PC-3 (cell line): ENCODE data around the gene HTD2. TPM values are rescaled to one million over a fixed set of nuclear protein-coding genes. Genes with fewer than 3 reads are reported as not detected.

Experiments used
- ATAC-seq: fragments of 200-7000 bp; cut with Tn5 transposase; 2 replicates; pipeline ENCODE4 v1.9.1; 2020; ENCODE audit warnings: mild to moderate bottlenecking, moderate library complexity
- BruUV-seq: library from RNA; stranded (reverse); fragments of 400-500 nt; replicated peaks from 2 replicates; lab custom pipeline; 2021; lab: Mats Ljungman, UMichigan
- CTCF ChIA-PET: fragments of 300-600 bp; sonication (Branson Sonifier 250); formaldehyde crosslinking; loops from one replicate; lab custom pipeline; 2022; ENCODE audit warnings: antibody characterized with exemption; lab: Charles Lee
- POLR2A ChIA-PET: fragments of 300-600 bp; sonication (Branson Sonifier 250); formaldehyde crosslinking; loops from one replicate; lab custom pipeline; 2022; ENCODE audit warnings: antibody characterized with exemption; ENCODE audit not compliant: unreplicated experiment; lab: Charles Lee
- DNase-seq: peaks from one replicate; pipeline ENCODE4 v3.0.0-alpha.2; 2015
- H2AFZ ChIP-seq: fragments of 300-600 bp; sonication (generic); 2 replicates; pipeline ENCODE4 v1.6.0; 2016; ENCODE audit warnings: antibody characterized with exemption, low read length
- H3F3A ChIP-seq: fragments of 300-600 bp; sonication (generic); one replicate; pipeline ENCODE4 v1.6.0; 2017; ENCODE audit warnings: antibody characterized with exemption, low read length, control low read depth, mild to moderate bottlenecking; ENCODE audit not compliant: unreplicated experiment
- H3K27ac ChIP-seq: fragments of 300-600 bp; sonication (generic); 2 replicates; pipeline ENCODE4 v1.5.1; 2016; ENCODE audit warnings: mild to moderate bottlenecking, low read length
- H3K27me3 ChIP-seq: fragments of 300-600 bp; sonication (generic); 2 replicates; pipeline ENCODE4 v1.6.1; 2016; ENCODE audit warnings: low read length, mixed read lengths
- H3K36me3 ChIP-seq: fragments of 300-600 bp; sonication (generic); 2 replicates; pipeline ENCODE4 v1.6.1; 2016; ENCODE audit warnings: low read depth, mixed run types, low read length, mixed read lengths
- H3K4me1 ChIP-seq: fragments of 300-600 bp; sonication (generic); 2 replicates; pipeline ENCODE4 v1.5.1; 2016; ENCODE audit warnings: low read length; ENCODE audit not compliant: insufficient read depth
- H3K4me2 ChIP-seq: fragments of 300-600 bp; sonication (generic); 2 replicates; pipeline ENCODE4 v1.6.0; 2016; ENCODE audit warnings: low read length
- H3K4me3 ChIP-seq: fragments of 300-600 bp; sonication (generic); 2 replicates; pipeline ENCODE4 v1.5.1; 2016; ENCODE audit warnings: mild to moderate bottlenecking, low read length, mixed read lengths
- H3K79me2 ChIP-seq: fragments of 300-600 bp; sonication (generic); 2 replicates; pipeline ENCODE4 v1.6.1; 2017; ENCODE audit warnings: low read length, mixed read lengths
- H3K9ac ChIP-seq: fragments of 300-600 bp; sonication (generic); 2 replicates; pipeline ENCODE4 v1.6.0; 2016; ENCODE audit warnings: mild to moderate bottlenecking, low read length
- H3K9me2 ChIP-seq: fragments of 300-600 bp; sonication (generic); replicated peaks from 2 replicates; pipeline ENCODE4 v1.6.1; 2016; ENCODE audit warnings: mixed run types, low read length, mixed read lengths
- H3K9me3 ChIP-seq: fragments of 300-600 bp; sonication (generic); 2 replicates; pipeline ENCODE4 v1.6.1; 2016; ENCODE audit warnings: low read length, mixed read lengths
- H4K20me1 ChIP-seq: fragments of 300-600 bp; sonication (generic); 2 replicates; pipeline ENCODE4 v1.6.1; 2016; ENCODE audit warnings: low read length, mixed read lengths
- EZH2 ChIP-seq: fragments of 300-600 bp; sonication (generic); IDR thresholded peaks from one replicate; pipeline ENCODE4 v1.6.1; 2017; ENCODE audit warnings: antibody characterized with exemption, mild to moderate bottlenecking, low read length; ENCODE audit not compliant: unreplicated experiment
- EZH2phosphoT487 ChIP-seq: fragments of 300-600 bp; sonication (generic); IDR thresholded peaks from 2 replicates; pipeline ENCODE4 v1.6.1; 2018; ENCODE audit warnings: mild to moderate bottlenecking, antibody characterized with exemption, low read length, borderline replicate concordance
- intact Hi-C: fragments of 100-400 bp; cut with micrococcal nuclease; formaldehyde crosslinking; loops from 2 replicates; pipeline ENCODE4 v1.9.0; 2023
- total RNA-seq: library from RNA; depleted of rRNA; stranded (reverse); fragments of >200 nt; gene quantifications from 2 replicates; pipeline ENCODE4 v1.2.3, GENCODE V29; 2014
- TF ChIP-seq, protein P1 (sequence below): fragments of 300-600 bp; sonication (generic); conservative IDR thresholded peaks from 2 replicates; pipeline ENCODE4 v1.5.1; 2017; ENCODE audit warnings: antibody characterized with exemption, low read depth, mild to moderate bottlenecking, low read length

The HTD2 gene
- total RNA-seq, 1 experiment from 2014 or later: 6.9 TPM

DNA sequence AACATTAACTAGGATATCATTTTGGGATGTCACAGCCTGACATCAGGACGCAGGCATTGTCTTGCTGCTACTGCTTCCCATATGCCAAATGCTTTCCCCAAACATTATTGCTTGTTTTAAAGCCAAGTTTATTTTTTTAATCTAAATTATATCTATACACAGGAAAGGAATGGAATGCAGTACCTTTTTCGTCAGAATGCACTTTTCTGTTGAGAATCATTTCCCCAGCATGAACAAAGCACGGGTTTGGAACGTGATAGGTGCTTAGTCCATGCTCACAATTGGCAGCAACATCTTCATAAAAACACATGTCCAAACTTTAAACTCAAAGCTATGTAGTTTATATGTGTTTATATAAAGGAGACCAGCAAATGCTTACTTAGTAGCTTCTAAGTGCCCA, 52.5 kb downstream of the HTD2 start:
- DNase-seq: no peak
- ATAC-seq: no peak
- Histone ChIP-seq H3K9me3 (no peaks in the 10 kb centered on the region), H3K4me3 (no peak overlapping the region), H3K36me3 (no peaks in the 10 kb centered on the region), H3K4me2 (no peak overlapping the region), H3K9ac (no peak overlapping the region), H4K20me1 (no peaks in the 10 kb centered on the region), H3K9me2 (no peaks in the 10 kb centered on the region), H3K4me1 (no peaks in the 10 kb centered on the region), H3F3A (no peaks in the 10 kb centered on the region), H2AFZ (no peak overlapping the region), H3K27ac (no peak overlapping the region), H3K27me3 (no peaks in the 10 kb centered on the region), H3K79me2 (no peaks in the 10 kb centered on the region)
- POLR2A ChIA-PET: no interaction called here
- no TSS peak for BruUV-seq
- CTCF ChIA-PET: no interaction called here
- intact Hi-C loops: no loop called here
- no peak for TF ChIP-seq EZH2
- TF ChIP-seq, protein P1, sequence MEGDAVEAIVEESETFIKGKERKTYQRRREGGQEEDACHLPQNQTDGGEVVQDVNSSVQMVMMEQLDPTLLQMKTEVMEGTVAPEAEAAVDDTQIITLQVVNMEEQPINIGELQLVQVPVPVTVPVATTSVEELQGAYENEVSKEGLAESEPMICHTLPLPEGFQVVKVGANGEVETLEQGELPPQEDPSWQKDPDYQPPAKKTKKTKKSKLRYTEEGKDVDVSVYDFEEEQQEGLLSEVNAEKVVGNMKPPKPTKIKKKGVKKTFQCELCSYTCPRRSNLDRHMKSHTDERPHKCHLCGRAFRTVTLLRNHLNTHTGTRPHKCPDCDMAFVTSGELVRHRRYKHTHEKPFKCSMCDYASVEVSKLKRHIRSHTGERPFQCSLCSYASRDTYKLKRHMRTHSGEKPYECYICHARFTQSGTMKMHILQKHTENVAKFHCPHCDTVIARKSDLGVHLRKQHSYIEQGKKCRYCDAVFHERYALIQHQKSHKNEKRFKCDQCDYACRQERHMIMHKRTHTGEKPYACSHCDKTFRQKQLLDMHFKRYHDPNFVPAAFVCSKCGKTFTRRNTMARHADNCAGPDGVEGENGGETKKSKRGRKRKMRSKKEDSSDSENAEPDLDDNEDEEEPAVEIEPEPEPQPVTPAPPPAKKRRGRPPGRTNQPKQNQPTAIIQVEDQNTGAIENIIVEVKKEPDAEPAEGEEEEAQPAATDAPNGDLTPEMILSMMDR: no peak
- no peak for TF ChIP-seq EZH2phosphoT487

DNA sequence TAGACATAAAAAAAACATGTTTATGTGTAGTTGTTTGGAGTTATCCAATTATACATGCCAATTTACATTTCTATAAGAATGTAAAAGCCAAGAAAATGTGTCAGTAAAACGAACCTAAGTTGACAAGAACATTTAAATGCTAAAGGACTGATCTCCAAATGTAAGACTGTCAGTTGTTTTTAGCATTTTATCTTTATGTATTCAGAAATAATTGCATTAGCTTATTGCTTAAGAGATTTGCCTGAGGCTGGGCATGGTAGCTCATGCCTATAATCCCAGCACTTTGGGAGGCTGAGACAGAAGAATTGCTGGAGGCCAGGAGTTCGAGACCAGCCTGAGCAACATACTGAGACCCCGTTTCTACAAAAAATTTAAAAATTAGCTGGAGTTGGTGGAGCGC, 53.3 kb downstream of the HTD2 start:
- no TSS peak for BruUV-seq
- Histone ChIP-seq H3K4me1 (no peaks in the 10 kb centered on the region), H3F3A (no peaks in the 10 kb centered on the region), H4K20me1 (no peaks in the 10 kb centered on the region), H3K27ac (no peak overlapping the region), H3K9ac (no peak overlapping the region), H3K36me3 (no peaks in the 10 kb centered on the region), H2AFZ (no peak overlapping the region), H3K9me2 (no peaks in the 10 kb centered on the region), H3K4me3 (no peak overlapping the region), H3K27me3 (no peaks in the 10 kb centered on the region), H3K4me2 (no peak overlapping the region), H3K9me3 (no peaks in the 10 kb centered on the region), H3K79me2 (no peaks in the 10 kb centered on the region)
- TF ChIP-seq EZH2: no peak
- no peak for TF ChIP-seq EZH2phosphoT487
- TF ChIP-seq, protein P1: no peak
- ATAC-seq: no peak
- DNase-seq: no peak
- ChIA-PET CTCF (no interaction called here), POLR2A (no interaction called here)
- intact Hi-C loops: no loop called here

DNA sequence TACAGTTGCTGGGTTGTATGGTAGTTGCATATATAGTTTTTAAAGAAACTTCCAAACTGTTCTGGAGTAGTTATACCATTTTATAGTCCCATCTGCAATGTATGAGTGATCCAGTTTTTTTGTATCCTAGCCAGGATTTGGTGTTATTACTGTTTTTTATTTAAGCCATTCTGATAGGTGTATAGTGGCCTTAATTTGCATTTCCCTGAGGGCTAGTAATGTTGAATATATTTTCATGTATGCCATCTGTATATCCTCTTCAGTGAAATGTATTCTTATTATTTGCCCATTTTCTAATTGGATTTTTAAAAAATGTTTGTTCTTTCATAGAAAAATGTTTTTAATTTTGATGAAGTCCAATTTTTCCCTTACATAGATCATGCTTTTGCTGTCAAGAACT, 55.5 kb downstream of the HTD2 start:
- Histone ChIP-seq H3K79me2 (no peaks in the 10 kb centered on the region), H3K9ac (no peak overlapping the region), H3K4me2 (no peak overlapping the region), H3K27ac (no peak overlapping the region), H3F3A (no peaks in the 10 kb centered on the region), H3K4me3 (no peak overlapping the region), H3K9me3 (no peaks in the 10 kb centered on the region), H3K36me3 (no peaks in the 10 kb centered on the region), H3K27me3 (no peaks in the 10 kb centered on the region), H4K20me1 (no peaks in the 10 kb centered on the region), H3K9me2 (no peaks in the 10 kb centered on the region), H3K4me1 (no peaks in the 10 kb centered on the region), H2AFZ (no peak overlapping the region)
- ChIA-PET POLR2A (no interaction called here), CTCF (no interaction called here)
- TF ChIP-seq EZH2: no peak
- no peak for TF ChIP-seq EZH2phosphoT487
- TF ChIP-seq, protein P1: no peak
- no TSS peak for BruUV-seq
- DNase-seq (no peak), ATAC-seq (no peak)
- intact Hi-C loops: no loop called here
